HG03378 (cell line): ENCODE results near the gene PLOD3.

ENCODE experiments used
- ATAC-seq: cut with Tn5 transposase; IDR thresholded peaks from one replicate; pipeline ENCODE4 v1.9.1; 2021; ENCODE audit warnings: mild to moderate bottlenecking, moderate library complexity; ENCODE audit not compliant: unreplicated experiment

PLOD3 gene

GRCh38 chr7:101186194-101186593, 31.2 kb downstream of the PLOD3 start:
- ATAC-seq, result no peak

- no peak for ATAC-seq
Observed at GRCh38 chr7:101185258-101185839, 32.0 kb downstream of the PLOD3 start.

GRCh38 chr7:101180130-101180755, 37.1 kb downstream of the PLOD3 start, which contains the start of gene NAT16:
Gene NAT16 (minus strand): TSS chr7:101180293. CDS start chr7:101174807, 5,486 bp downstream.
- no peak for ATAC-seq

- no peak for ATAC-seq
Observed at GRCh38 chr7:101179713-101180112, 37.7 kb downstream of the PLOD3 start.

- ATAC-seq, result no peak
Observed at GRCh38 chr7:101179117-101179516, 38.3 kb downstream of the PLOD3 start.

GRCh38 chr7:101177644-101178043, 39.7 kb downstream of the PLOD3 start:
- ATAC-seq, result no peak

GRCh38 chr7:101175664-101176063, 41.7 kb downstream of the PLOD3 start:
- no peak for ATAC-seq

- ATAC-seq, result no peak
Observed at GRCh38 chr7:101174322-101174854, 43.0 kb downstream of the PLOD3 start.

- ATAC-seq, result no peak
Observed at GRCh38 chr7:101173752-101174244, 43.6 kb downstream of the PLOD3 start.

- ATAC-seq, result no peak
Observed at GRCh38 chr7:101172854-101173751, 44.3 kb downstream of the PLOD3 start.

- ATAC-seq, result no peak
Observed at GRCh38 chr7:101172005-101172853, 45.2 kb downstream of the PLOD3 start.

GRCh38 chr7:101171442-101171837, 45.9 kb downstream of the PLOD3 start:
- no peak for ATAC-seq

GRCh38 chr7:101170617-101171441, 46.6 kb downstream of the PLOD3 start:
- ATAC-seq, result no peak

GRCh38 chr7:101169838-101170551, 47.4 kb downstream of the PLOD3 start:
- no peak for ATAC-seq

- ATAC-seq, result no peak
Observed at GRCh38 chr7:101169110-101169837, 48.1 kb downstream of the PLOD3 start.

- ATAC-seq, result no peak
Observed at GRCh38 chr7:101168412-101169049, 48.9 kb downstream of the PLOD3 start.

GRCh38 chr7:101167645-101168411, 49.6 kb downstream of the PLOD3 start:
- no peak for ATAC-seq
